HL-60 (cell line): ENCODE results near the gene C8G.

ENCODE experiments used
- DNase-seq, 2 experiments: peaks; one replicate each; pipeline ENCODE4 v3.0.0-alpha.2; 2010 to 2020; ENCODE audit warnings: low read depth in 1 of 2, low spot score in 1 of 2
- H3K27ac ChIP-seq: fragments of 250-450 bp; sonication (Bioruptor Pico); replicated peaks from 2 replicates; pipeline ENCODE4 v1.5.1; 2020; ENCODE audit warnings: mild to moderate bottlenecking, moderate library complexity
- H3K27me3 ChIP-seq: fragments of 250-450 bp; sonication (Bioruptor Pico); 2 replicates; pipeline ENCODE4 v1.5.1; 2021; ENCODE audit warnings: mild to moderate bottlenecking, moderate library complexity; ENCODE audit not compliant: insufficient read depth, poor library complexity, severe bottlenecking
- H3K4me3 ChIP-seq: replicated peaks from 2 replicates; pipeline ENCODE4 v1.5.1; 2011; ENCODE audit warnings: mild to moderate bottlenecking, control low read depth, low read length; ENCODE audit not compliant: insufficient read depth
- GABPA ChIP-seq: IDR thresholded peaks from 2 replicates; pipeline ENCODE4 v1.6.1; 2012; ENCODE audit warnings: low read depth
- POLR2AphosphoS5 ChIP-seq: IDR thresholded peaks from 2 replicates; pipeline ENCODE4 v1.6.1; 2012; ENCODE audit warnings: low read depth
- SPI1 ChIP-seq: IDR thresholded peaks from 2 replicates; pipeline ENCODE4 v1.6.1; 2012; ENCODE audit warnings: low read depth, mild to moderate bottlenecking, borderline replicate concordance
- TF ChIP-seq, protein P1 (sequence below): IDR thresholded peaks from 2 replicates; pipeline ENCODE4 v1.6.1; 2012; ENCODE audit warnings: low read depth; ENCODE audit not compliant: insufficient replicate concordance
- TF ChIP-seq, protein P2 (sequence below): IDR thresholded peaks from one replicate; pipeline ENCODE4 v1.5.1; 2011; ENCODE audit warnings: low read length, control low read depth, inconsistent platforms; ENCODE audit not compliant: insufficient read depth

Gene C8G

DNA sequence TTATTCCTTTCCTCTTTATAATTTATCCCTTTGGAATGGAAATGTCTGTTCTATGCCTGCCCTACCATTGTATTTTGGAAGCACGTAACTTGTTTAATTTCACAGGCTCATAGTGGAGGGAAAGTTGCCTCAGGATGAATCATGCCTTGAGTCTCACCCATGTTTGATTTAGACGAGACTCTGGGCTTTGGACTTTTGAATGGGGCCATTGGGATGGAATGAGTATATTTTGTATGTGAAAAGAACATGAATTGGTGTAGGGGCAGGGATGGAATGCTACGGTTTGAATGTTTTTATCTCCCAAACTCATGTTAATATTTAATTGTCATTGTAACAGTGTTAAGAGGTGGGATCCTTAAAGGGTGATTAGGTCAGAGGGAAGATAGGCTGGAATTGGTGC lies 10.8 kb upstream of the C8G start:
- DNase-seq = no peak
- TF ChIP-seq GABPA = no peak
- TF ChIP-seq POLR2AphosphoS5 = no peak
- TF ChIP-seq SPI1 = no peak
- TF ChIP-seq, protein P1, sequence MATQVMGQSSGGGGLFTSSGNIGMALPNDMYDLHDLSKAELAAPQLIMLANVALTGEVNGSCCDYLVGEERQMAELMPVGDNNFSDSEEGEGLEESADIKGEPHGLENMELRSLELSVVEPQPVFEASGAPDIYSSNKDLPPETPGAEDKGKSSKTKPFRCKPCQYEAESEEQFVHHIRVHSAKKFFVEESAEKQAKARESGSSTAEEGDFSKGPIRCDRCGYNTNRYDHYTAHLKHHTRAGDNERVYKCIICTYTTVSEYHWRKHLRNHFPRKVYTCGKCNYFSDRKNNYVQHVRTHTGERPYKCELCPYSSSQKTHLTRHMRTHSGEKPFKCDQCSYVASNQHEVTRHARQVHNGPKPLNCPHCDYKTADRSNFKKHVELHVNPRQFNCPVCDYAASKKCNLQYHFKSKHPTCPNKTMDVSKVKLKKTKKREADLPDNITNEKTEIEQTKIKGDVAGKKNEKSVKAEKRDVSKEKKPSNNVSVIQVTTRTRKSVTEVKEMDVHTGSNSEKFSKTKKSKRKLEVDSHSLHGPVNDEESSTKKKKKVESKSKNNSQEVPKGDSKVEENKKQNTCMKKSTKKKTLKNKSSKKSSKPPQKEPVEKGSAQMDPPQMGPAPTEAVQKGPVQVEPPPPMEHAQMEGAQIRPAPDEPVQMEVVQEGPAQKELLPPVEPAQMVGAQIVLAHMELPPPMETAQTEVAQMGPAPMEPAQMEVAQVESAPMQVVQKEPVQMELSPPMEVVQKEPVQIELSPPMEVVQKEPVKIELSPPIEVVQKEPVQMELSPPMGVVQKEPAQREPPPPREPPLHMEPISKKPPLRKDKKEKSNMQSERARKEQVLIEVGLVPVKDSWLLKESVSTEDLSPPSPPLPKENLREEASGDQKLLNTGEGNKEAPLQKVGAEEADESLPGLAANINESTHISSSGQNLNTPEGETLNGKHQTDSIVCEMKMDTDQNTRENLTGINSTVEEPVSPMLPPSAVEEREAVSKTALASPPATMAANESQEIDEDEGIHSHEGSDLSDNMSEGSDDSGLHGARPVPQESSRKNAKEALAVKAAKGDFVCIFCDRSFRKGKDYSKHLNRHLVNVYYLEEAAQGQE = no peak
- TF ChIP-seq, protein P2, sequence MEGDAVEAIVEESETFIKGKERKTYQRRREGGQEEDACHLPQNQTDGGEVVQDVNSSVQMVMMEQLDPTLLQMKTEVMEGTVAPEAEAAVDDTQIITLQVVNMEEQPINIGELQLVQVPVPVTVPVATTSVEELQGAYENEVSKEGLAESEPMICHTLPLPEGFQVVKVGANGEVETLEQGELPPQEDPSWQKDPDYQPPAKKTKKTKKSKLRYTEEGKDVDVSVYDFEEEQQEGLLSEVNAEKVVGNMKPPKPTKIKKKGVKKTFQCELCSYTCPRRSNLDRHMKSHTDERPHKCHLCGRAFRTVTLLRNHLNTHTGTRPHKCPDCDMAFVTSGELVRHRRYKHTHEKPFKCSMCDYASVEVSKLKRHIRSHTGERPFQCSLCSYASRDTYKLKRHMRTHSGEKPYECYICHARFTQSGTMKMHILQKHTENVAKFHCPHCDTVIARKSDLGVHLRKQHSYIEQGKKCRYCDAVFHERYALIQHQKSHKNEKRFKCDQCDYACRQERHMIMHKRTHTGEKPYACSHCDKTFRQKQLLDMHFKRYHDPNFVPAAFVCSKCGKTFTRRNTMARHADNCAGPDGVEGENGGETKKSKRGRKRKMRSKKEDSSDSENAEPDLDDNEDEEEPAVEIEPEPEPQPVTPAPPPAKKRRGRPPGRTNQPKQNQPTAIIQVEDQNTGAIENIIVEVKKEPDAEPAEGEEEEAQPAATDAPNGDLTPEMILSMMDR = no peak
- Histone ChIP-seq H3K27ac (no peak overlapping the region), H3K4me3 (no peak overlapping the region), H3K27me3 (no peaks in the 10 kb centered on the region)

DNA sequence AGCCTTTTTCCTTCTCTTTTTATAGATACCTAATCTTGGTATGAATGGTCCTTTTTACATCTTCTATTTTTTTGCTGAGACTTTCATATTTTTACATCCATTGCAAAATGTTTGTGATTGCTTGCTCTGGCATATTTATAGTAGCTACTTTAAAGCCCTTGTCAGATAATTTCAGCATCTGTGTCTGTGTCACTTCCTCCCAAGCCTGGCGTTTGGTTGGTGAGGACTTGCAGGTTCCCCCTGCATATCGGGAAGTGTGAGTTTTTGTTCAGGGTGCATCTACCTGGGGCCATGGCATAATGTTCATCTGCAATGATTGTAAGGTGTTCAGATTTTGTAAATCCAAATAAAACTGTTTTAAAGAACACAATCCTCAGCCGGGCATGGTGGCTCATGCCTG lies 9.4 kb upstream of the C8G start:
- Histone ChIP-seq H3K4me3 (no peak overlapping the region), H3K27me3 (no peaks in the 10 kb centered on the region), H3K27ac (no peak overlapping the region)
- DNase-seq = peak in 1 of 2 experiments; percentile 27
- peak; percentile 35; the same call in 1 of the 2 replicates for TF ChIP-seq SPI1
- TF ChIP-seq, protein P2 = no peak

DNA sequence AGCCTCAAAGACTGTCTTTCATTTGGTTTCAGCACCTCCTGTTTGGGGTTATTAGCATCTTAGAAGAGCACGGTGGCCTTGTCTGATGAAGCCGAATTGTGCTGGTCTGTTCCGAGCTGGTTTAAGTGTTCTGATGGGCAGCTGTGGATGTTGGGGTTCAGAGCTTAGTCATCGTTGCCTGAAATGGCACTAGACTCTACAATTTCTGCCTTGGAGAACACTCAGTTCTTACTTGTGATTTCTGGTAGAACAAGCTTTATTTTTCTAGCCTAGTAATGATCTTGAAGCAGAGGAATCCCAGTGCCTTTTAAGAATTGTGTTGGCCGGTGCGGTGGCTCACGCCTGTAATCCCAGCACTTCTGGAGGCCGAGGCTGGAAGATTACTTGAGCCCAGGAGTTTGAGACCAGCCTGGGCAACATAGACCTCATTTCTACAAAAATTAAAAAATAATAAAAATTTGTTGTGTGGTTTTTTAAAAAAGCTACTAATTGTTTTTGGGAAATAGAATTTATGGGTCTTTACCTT lies 8.3 kb upstream of the C8G start:
- no peak for DNase-seq
- TF ChIP-seq, protein P2 = no peak
- TF ChIP-seq GABPA = no peak
- TF ChIP-seq, protein P1 = no peak
- Histone ChIP-seq H3K4me3 (no peak overlapping the region), H3K27ac (no peak overlapping the region), H3K27me3 (no peaks in the 10 kb centered on the region)

DNA sequence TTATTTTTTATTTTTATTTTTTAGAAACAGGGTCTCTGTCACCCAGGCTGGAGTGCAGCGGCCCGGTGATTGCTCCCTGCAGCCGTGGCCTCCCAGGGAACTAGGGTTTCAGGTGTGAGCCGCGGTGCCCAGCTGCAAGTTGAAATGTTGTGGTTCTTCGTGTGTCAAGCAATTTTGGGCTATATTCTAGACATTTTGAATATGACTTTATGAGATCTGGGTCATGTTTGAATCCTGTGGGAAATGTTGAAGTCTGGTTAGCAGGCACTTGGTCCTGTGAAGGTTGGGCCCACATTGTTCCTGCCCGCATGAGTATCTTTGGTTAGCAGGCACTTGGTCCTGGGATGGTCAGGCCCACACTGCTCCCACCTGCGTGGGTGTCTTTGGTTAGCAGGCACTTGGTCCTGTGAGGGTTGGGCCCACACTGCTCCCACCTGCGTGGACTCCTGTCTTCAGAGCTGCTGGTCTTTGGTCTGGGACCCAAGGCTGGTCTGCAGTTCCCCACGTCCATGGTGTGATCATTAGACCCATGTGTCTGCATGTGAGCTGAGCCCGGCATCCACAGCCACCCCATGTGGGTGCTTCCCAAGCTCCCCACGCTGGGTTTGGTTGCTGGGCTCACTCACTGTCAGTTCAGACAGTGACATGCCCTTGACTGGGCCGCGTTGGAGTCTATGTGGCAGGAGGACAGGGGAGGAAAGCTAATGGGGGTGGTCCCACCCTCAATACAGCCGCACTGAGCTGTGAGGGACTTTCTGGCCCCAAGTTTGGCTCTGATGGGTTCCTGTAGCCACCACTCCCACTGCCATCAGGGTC lies 7.6 kb upstream of the C8G start:
- Histone ChIP-seq H3K4me3 (no peak overlapping the region), H3K27me3 (no peaks in the 10 kb centered on the region), H3K27ac (no peak overlapping the region)
- TF ChIP-seq POLR2AphosphoS5 = no peak
- TF ChIP-seq GABPA = no peak
- TF ChIP-seq SPI1 = no peak
- TF ChIP-seq, protein P2 = no peak
- TF ChIP-seq, protein P1 = no peak
- DNase-seq = no peak
